GM21529 (cell line): ENCODE data around the gene CDK5RAP2.
"Not testable (repeated sequence)": the region's sequence is repeated elsewhere in the genome, so short reads cannot be mapped to it uniquely, and the experiment has no call there.

Experiments
- ATAC-seq: cut with Tn5 transposase; IDR thresholded peaks from one replicate; pipeline ENCODE4 v1.9.1; 2021; ENCODE audit not compliant: unreplicated experiment

Gene CDK5RAP2

GRCh38 chr9:120580051-120580896 lies at the start of gene CDK5RAP2:
CDK5RAP2 (minus strand) TSS chr9:120580167; CDS start chr9:120579978, 189 bp downstream.
- peak; percentile 97 for ATAC-seq

- ATAC-seq: not testable (repeated sequence)
These were observed 49.0 kb upstream of the CDK5RAP2 start for GRCh38 chr9:120628925-120629497.

- ATAC-seq: no peak
These were observed 48.4 kb upstream of the CDK5RAP2 start for GRCh38 chr9:120628207-120628924.

GRCh38 chr9:120627073-120627472 lies 47.1 kb upstream of the CDK5RAP2 start:
- ATAC-seq: no peak

GRCh38 chr9:120626512-120626911 lies 46.5 kb upstream of the CDK5RAP2 start:
- ATAC-seq: no peak

- no peak for ATAC-seq
These were observed 45.3 kb upstream of the CDK5RAP2 start for GRCh38 chr9:120625222-120625621.

GRCh38 chr9:120622790-120623189 lies 42.8 kb upstream of the CDK5RAP2 start:
- no peak for ATAC-seq

GRCh38 chr9:120621941-120622340 lies 42.0 kb upstream of the CDK5RAP2 start:
- no peak for ATAC-seq

GRCh38 chr9:120619751-120620655 lies 40.0 kb upstream of the CDK5RAP2 start:
- ATAC-seq: peak; percentile 74

GRCh38 chr9:120616966-120617935 lies 37.3 kb upstream of the CDK5RAP2 start:
- no peak for ATAC-seq

- no peak for ATAC-seq
These were observed 32.3 kb upstream of the CDK5RAP2 start for GRCh38 chr9:120612218-120612617.

GRCh38 chr9:120611690-120612068 lies 31.7 kb upstream of the CDK5RAP2 start:
- no peak for ATAC-seq

GRCh38 chr9:120610975-120611689 lies 31.2 kb upstream of the CDK5RAP2 start:
- ATAC-seq: no peak

GRCh38 chr9:120609636-120610035 lies 29.7 kb upstream of the CDK5RAP2 start:
- no peak for ATAC-seq

- ATAC-seq: no peak
These were observed 28.5 kb upstream of the CDK5RAP2 start for GRCh38 chr9:120608421-120608820.

- no peak for ATAC-seq
These were observed 23.6 kb upstream of the CDK5RAP2 start for GRCh38 chr9:120603591-120603990.

- no peak for ATAC-seq
These were observed 23.0 kb upstream of the CDK5RAP2 start for GRCh38 chr9:120603010-120603409.

GRCh38 chr9:120593955-120594277 lies 13.9 kb upstream of the CDK5RAP2 start:
- no peak for ATAC-seq
